ENCODE data around the gene FCHSD1. TPM values are rescaled to one million over a fixed set of nuclear protein-coding genes. Genes with fewer than 3 reads are reported as not detected.

Gene FCHSD1
- total and polyA plus RNA-seq, 8 donors, result 5.0 to 66.5 (median 14.3) TPM

- TF ChIP-seq POLR2A (IDR thresholded peaks at IDR 0.05) (no peak), POLR2AphosphoS5 (IDR thresholded peaks at IDR 0.05) (no peak), CTCF (IDR thresholded peaks at IDR 0.05) (no peak), EP300 (IDR thresholded peaks at IDR 0.05) (no peak)
- WGBS, 5 donors, result 0 to 2% (median 1%) methylated on average over 42 to 63 of the region's 63 CpGs
- peaks cover 19 to 54% (median 41%) of the 10 kb centered on the region in 4 donors for H3K4me1 ChIP-seq
- peak overlapping the region; percentile 42 to 87 (median 86) for H3K27ac ChIP-seq
- H3K4me3 ChIP-seq, result peak overlapping the region; percentile 74 to 90 (median 82)
- no peaks in the 10 kb centered on the region for H3K9me3 ChIP-seq
- peak; percentile 37 to 61 for DNase-seq
- peaks cover 0 to 10% (median 0%) of the 10 kb centered on the region in 3 donors for H3K27me3 ChIP-seq
- H3K36me3 ChIP-seq, result peaks cover 0 to 25% (median 18%) of the 10 kb centered on the region in 4 donors
- intact Hi-C loops (cut with DNase I; ENCODE audit: low total_unique reads), result no loop called here
These were observed 14.0 kb downstream of the FCHSD1 start for GRCh38 chr5:141637123-141637766.

GRCh38 chr5:141636413-141637122 lies 14.7 kb downstream of the FCHSD1 start, which contains the start of the genes HDAC3 and RELL2:
TSS of gene HDAC3 (minus strand) at chr5:141636849. CDS start at chr5:141636790, 59 bp downstream.
TSS of gene RELL2 (plus strand) at chr5:141636997. CDS start at chr5:141638226, 1,229 bp downstream.
- H3K4me3 ChIP-seq, result peak within 1 kb of the TSS; percentile 74 to 90 (median 82)
- peaks cover 0 to 10% (median 0%) of the 10 kb centered on the region in 3 donors for H3K27me3 ChIP-seq
- H3K4me1 ChIP-seq, result peaks cover 19 to 56% (median 44%) of the 10 kb centered on the region in 4 donors
- intact Hi-C loops (cut with DNase I; ENCODE audit: low total_unique reads), result no loop called here
- H3K27ac ChIP-seq, result peak within 1 kb of the TSS; percentile 81 to 87 (median 86)
- peak; percentile 96 to 98 for DNase-seq
- TF ChIP-seq CTCF (IDR thresholded peaks at IDR 0.05) (no peak), POLR2AphosphoS5 (IDR thresholded peaks at IDR 0.05) (peak in 2 of 3 donors; percentile 77 to 88), POLR2A (IDR thresholded peaks at IDR 0.05) (peak in 1 of 4 donors; percentile 6)
- 0 to 2% (median 0%) methylated on average over 13 to 55 of the region's 55 CpGs for WGBS, 5 donors
- peaks cover 0 to 20% (median 19%) of the 10 kb centered on the region in 4 donors for H3K36me3 ChIP-seq
- H3K9me3 ChIP-seq, result no peaks in the 10 kb centered on the region

GRCh38 chr5:141636106-141636412 lies 15.2 kb downstream of the FCHSD1 start:
- no peak for TF ChIP-seq POLR2A (IDR thresholded peaks at IDR 0.05)
- no peak for TF ChIP-seq POLR2AphosphoS5 (IDR thresholded peaks at IDR 0.05)
- no peak for TF ChIP-seq EP300 (IDR thresholded peaks at IDR 0.05)
- TF ChIP-seq CTCF (IDR thresholded peaks at IDR 0.05), result no peak
- Histone ChIP-seq H3K27me3 (peaks cover 0 to 10% (median 0%) of the 10 kb centered on the region in 3 donors), H3K4me1 (peaks cover 19 to 56% (median 44%) of the 10 kb centered on the region in 4 donors), H3K9me3 (no peaks in the 10 kb centered on the region), H3K27ac (peak overlapping the region; percentile 81 to 87 (median 86)), H3K36me3 (peaks cover 0 to 16% (median 14%) of the 10 kb centered on the region in 4 donors), H3K4me3 (peak overlapping the region; percentile 74 to 90 (median 82))
- 4 to 7% (median 4%) methylated on average over 4 of the region's 4 CpGs for WGBS, 5 donors
- intact Hi-C loops (cut with DNase I; ENCODE audit: low total_unique reads), result no loop called here
- DNase-seq, result no peak

- Histone ChIP-seq H3K4me3 (peak overlapping the region; percentile 74 to 90 (median 82)), H3K9me3 (no peaks in the 10 kb centered on the region), H3K27me3 (peaks cover 0 to 10% (median 0%) of the 10 kb centered on the region in 3 donors), H3K27ac (peak overlapping the region in 2 of 5 donors; percentile 86 to 87), H3K4me1 (peaks cover 19 to 56% (median 44%) of the 10 kb centered on the region in 4 donors), H3K36me3 (peaks cover 0 to 16% (median 12%) of the 10 kb centered on the region in 4 donors)
- DNase-seq, result no peak
- intact Hi-C loops (cut with DNase I; ENCODE audit: low total_unique reads), result no loop called here
- WGBS, 5 donors, result 56 to 69% (median 65%) methylated on average over 7 of the region's 7 CpGs
- TF ChIP-seq EP300 (IDR thresholded peaks at IDR 0.05) (no peak), CTCF (IDR thresholded peaks at IDR 0.05) (no peak), POLR2A (IDR thresholded peaks at IDR 0.05) (no peak), POLR2AphosphoS5 (IDR thresholded peaks at IDR 0.05) (no peak)
These were observed 15.6 kb downstream of the FCHSD1 start for GRCh38 chr5:141635646-141636045.

Data from stomach (tissue), 9 donors.